ENCODE data around the gene PROCA1. TPM values are rescaled to one million over a fixed set of nuclear protein-coding genes. Genes with fewer than 3 reads are reported as not detected.
A peak's percentile ranks its signal among the peaks of the same experiment; 100 is the strongest.
"Not testable (repeated sequence)": the region's sequence is repeated elsewhere in the genome, so short reads cannot be mapped to it uniquely, and the experiment has no call there.

Gene PROCA1
- polyA plus RNA-seq, 4 donors = 4.5 to 7.8 (median 7.3) TPM

- DNase-seq (ENCODE audit: low read depth in 4 of 4, low spot score in 3 of 4) = no peak
Measured at GRCh38 chr17:28726226-28726626, 14.5 kb upstream of the PROCA1 start, which contains the start of gene TLCD1. TLCD1 (minus strand) TSS chr17:28726233; CDS start chr17:28726097, 136 bp downstream.

DNA sequence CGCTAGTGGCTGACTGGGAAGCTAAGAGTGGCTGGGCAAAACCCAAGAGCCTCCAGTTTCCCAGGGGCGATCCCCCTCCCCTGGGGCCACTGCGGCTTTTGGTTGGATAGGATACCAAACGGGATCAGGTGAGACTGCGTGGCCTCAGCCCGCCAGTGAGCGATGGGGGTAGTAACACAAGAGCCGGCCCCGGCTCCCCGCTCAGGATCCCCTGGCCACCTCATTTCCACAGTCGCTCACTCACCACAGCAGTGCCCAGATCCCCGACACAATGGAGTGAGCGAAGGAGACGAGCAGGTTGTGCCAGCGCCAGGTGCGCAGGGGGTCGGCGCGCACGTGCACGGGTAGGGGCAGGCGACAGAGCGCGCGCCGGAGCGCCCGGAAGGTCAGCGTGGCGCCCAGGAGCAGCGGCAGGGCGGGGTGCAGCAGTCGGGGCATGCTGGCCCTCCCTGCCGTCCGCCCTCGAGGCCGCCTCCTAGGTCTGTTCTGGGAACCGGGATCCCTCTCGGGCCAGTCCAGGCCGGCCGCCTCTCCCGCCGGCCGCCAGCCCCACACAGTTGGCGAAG lies 14.1 kb upstream of the PROCA1 start:
- no peak for DNase-seq (ENCODE audit: low read depth in 4 of 4, low spot score in 3 of 4)

DNA sequence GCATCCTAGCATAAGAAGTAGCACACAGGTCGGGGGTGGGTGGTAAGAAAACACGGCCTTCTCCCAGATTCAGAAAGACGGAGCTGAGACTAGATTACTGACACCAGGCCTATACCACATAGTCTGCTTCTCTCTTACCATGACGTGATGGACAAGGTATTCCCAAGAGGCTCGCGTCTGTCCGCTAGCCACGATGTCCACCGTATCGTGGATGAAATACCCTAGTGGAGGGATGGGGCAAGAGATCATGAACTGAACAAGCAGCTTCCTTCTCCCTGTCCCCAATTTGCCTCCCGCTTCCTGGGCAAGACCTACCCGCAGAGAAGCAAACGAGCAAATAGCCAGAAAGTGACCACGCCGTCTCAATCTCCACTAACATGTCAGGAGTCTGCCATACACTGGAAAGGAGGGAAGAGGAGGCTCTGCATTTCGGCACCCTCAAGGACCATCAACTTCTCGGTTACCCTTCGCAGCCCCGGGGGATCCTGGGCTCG lies 13.5 kb upstream of the PROCA1 start:
- DNase-seq (ENCODE audit: low read depth in 4 of 4, low spot score in 3 of 4) = no peak

- DNase-seq (ENCODE audit: low read depth in 4 of 4, low spot score in 3 of 4) = no peak
Measured at GRCh38 chr17:28724500-28725165, 12.9 kb upstream of the PROCA1 start.

- not testable (repeated sequence) for DNase-seq (ENCODE audit: low read depth in 4 of 4, low spot score in 3 of 4)
Measured at GRCh38 chr17:28723836-28724499, 12.3 kb upstream of the PROCA1 start.

- no peak for DNase-seq (ENCODE audit: low read depth in 4 of 4, low spot score in 3 of 4)
Measured at GRCh38 chr17:28723159-28723835, 11.6 kb upstream of the PROCA1 start.

DNA sequence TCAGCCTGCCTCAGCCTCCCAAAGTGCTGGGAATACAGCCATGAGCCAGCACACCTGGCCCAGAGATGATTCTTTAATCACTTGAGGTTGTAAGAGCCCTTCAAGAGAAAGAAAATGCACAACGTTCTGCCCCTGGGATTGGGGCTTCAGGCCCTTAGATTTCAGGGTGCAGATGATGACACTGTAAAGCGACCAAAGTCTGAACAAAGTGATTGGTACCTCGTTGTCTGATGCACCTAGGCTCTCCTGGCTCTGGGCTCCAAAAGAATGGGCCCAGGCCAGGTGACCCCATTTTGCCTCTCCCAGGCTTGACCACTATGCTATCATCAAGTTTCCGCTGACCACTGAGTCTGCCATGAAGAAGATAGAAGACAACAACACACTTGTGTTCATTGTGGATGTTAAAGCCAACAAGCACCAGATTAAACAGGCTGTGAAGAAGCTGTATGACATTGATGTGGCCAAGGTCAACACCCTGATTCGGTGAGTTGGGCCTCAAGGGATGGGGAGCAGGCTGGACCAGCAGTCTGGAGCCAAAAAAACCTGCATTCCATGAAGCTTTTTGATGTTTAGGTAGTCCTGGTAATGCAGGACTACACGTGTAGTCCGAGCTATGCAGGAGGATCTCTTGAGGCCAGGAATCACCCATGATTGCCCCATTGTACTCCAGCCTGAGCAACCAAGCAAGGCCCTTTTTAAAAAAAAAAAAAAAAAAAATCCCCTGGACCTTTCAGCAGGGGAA lies 10.9 kb upstream of the PROCA1 start:
- DNase-seq (ENCODE audit: low read depth in 4 of 4, low spot score in 3 of 4) = no peak

DNA sequence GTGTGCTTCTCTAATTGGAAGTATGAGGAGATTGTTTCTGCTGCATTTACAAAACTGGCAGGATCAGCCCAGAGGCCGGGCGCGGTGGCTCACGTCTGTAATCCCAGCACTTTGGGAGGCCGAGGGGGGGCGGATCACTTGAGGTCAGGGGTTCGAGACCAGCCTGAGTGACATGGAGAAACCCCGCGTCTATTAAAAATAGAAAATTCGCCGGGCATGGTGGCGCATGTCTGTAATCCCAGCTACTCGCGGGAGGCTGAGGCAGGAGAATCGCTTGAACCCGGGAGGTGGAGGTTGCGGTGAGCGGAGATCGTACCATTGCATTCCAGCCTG lies 9.3 kb upstream of the PROCA1 start:
- not testable (repeated sequence) for DNase-seq (ENCODE audit: low read depth in 4 of 4, low spot score in 3 of 4)

- DNase-seq (ENCODE audit: low read depth in 4 of 4, low spot score in 3 of 4) = no peak
Measured at GRCh38 chr17:28720247-28720996, 8.7 kb upstream of the PROCA1 start.

DNA sequence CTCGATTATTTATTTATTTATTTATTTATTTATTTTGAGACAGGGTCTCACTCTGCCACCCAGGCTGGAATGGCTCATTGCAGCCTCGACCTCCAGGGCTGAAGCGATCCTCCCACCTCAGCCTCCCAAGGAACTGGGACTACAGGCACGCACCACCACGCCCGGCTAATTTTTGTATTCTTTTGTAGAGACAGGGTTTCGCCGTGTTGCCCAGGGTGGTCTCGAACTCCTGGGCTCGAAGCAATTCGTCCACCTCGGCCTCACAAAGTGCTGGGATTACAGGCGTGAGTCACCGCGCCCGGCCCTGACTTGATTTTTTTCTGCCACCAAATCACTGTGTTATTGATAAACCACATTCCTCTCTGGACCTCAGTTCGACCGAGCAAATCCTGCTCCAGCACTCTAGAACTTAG lies 7.3 kb upstream of the PROCA1 start:
- DNase-seq (ENCODE audit: low read depth in 4 of 4, low spot score in 3 of 4) = no peak

GRCh38 chr17:28718333-28719020 lies 6.8 kb upstream of the PROCA1 start:
- peak in 1 of 4 donors; percentile 60 for DNase-seq (ENCODE audit: low read depth in 4 of 4, low spot score in 3 of 4)

DNA sequence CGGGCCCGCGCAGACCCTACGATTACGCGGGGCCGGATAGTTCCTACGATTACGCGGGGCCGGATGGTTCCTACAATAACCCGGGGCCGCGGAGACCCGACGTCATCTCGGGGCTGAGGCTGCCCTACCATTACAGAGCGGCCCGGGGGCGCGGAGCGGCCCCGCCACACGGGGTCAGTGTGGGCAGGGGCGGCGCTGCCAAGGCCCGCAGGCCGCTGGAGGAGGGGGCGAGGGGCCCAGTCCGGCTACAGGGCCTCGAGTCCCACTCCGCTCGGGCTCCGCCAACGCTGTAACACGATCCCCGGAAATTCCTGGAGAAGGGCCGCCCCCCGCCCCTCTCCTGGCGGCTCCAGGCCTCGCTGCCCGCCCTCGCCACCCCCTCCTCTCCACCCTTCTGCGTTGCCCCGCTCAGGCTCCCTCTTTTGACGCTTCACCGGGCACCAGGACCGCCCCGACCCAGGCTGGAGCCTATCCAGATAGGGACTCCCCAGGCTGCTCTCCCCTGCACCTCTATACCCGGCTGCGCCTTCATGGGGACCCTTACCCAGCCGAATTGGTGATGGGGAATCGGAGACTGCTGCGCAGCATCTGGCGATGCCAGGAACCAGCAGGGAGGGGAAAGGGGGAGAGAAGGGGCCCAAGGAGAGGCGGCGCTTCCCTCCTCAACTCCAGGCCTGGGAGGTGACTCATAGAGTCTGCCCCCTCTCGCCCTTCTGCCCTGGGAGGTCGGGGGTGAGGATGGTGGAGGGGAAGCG lies 6.1 kb upstream of the PROCA1 start, which contains the start of gene RAB34:
RAB34 (minus strand) TSS at position 291 of the 755 bp plus-strand sequence. CDS start 602 bp downstream, outside the sequence.
- peak in 2 of 4 donors; percentile 87 to 90 for DNase-seq (ENCODE audit: low read depth in 4 of 4, low spot score in 3 of 4)

- DNase-seq (ENCODE audit: low read depth in 4 of 4, low spot score in 3 of 4) = no peak
Measured at GRCh38 chr17:28716740-28717577, 5.3 kb upstream of the PROCA1 start.

DNA sequence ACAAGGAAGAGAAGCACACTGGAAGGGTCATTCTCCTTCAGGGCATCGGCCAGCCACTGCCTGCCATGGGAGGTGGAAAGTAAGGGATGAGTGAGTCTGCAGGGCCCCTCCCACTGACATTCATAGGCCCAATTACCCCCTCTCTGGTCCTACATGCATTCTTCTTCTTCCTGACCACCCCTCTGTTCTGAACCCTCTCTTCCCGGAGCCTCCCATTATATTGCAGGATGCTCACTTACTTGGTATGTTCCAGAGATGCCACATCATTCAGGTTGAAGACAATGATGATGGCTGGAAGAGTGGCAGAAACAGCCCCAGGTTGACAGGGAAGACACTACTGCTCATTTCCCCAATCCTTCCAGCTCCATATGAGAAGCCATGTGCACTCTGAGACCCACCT lies 3.5 kb upstream of the PROCA1 start:
- DNase-seq (ENCODE audit: low read depth in 4 of 4, low spot score in 3 of 4) = no peak

- DNase-seq (ENCODE audit: low read depth in 4 of 4, low spot score in 3 of 4) = no peak
Measured at GRCh38 chr17:28714281-28714680, 2.6 kb upstream of the PROCA1 start.

GRCh38 chr17:28712705-28713415 lies 1.2 kb upstream of the PROCA1 start:
- no peak for DNase-seq (ENCODE audit: low read depth in 4 of 4, low spot score in 3 of 4)

Data from left renal pelvis (tissue), 4 donors.